ENCODE results near the gene TASP1.
"Not testable (repeated sequence)": the region's sequence is repeated elsewhere in the genome, so short reads cannot be mapped to it uniquely, and the experiment has no call there.

The TASP1 gene

GRCh38 chr20:13400453-13400852 is 238.3 kb downstream of the TASP1 start:
- no peak for DNase-seq (ENCODE audit: low spot score)

- peak; percentile 46 for DNase-seq (ENCODE audit: low spot score)
These were observed 241.4 kb downstream of the TASP1 start for GRCh38 chr20:13397300-13397724.

GRCh38 chr20:13396826-13397225 is 241.9 kb downstream of the TASP1 start:
- DNase-seq (ENCODE audit: low spot score), result no peak

- DNase-seq (ENCODE audit: low spot score), result peak; percentile 29
These were observed 242.7 kb downstream of the TASP1 start for GRCh38 chr20:13396022-13396421.

- no peak for DNase-seq (ENCODE audit: low spot score)
These were observed 243.5 kb downstream of the TASP1 start for GRCh38 chr20:13395232-13395631.

- no peak for DNase-seq (ENCODE audit: low spot score)
These were observed 246.3 kb downstream of the TASP1 start for GRCh38 chr20:13392391-13392790.

GRCh38 chr20:13389115-13389514 is 249.6 kb downstream of the TASP1 start:
- no peak for DNase-seq (ENCODE audit: low spot score)

- DNase-seq (ENCODE audit: low spot score), result no peak
These were observed 254.6 kb downstream of the TASP1 start for GRCh38 chr20:13384132-13384531.

- DNase-seq (ENCODE audit: low spot score), result no peak
These were observed 255.9 kb downstream of the TASP1 start for GRCh38 chr20:13382786-13383185.

GRCh38 chr20:13380497-13381229 is 258.1 kb downstream of the TASP1 start:
- DNase-seq (ENCODE audit: low spot score), result not testable (repeated sequence)

- no peak for DNase-seq (ENCODE audit: low spot score)
These were observed 265.3 kb downstream of the TASP1 start for GRCh38 chr20:13373400-13373799.

GRCh38 chr20:13364278-13365170 is 274.2 kb downstream of the TASP1 start:
- DNase-seq (ENCODE audit: low spot score), result no peak

GRCh38 chr20:13363473-13363872 is 275.3 kb downstream of the TASP1 start:
- DNase-seq (ENCODE audit: low spot score), result no peak

- not testable (repeated sequence) for DNase-seq (ENCODE audit: low spot score)
These were observed 276.6 kb downstream of the TASP1 start for GRCh38 chr20:13362165-13362564.

GRCh38 chr20:13358936-13359335 is 279.8 kb downstream of the TASP1 start:
- not testable (repeated sequence) for DNase-seq (ENCODE audit: low spot score)

GRCh38 chr20:13357782-13358181 is 280.9 kb downstream of the TASP1 start:
- DNase-seq (ENCODE audit: low spot score), result not testable (repeated sequence)

- no peak for DNase-seq (ENCODE audit: low spot score)
These were observed 282.1 kb downstream of the TASP1 start for GRCh38 chr20:13356591-13356990.

- no peak for DNase-seq (ENCODE audit: low spot score)
These were observed 282.7 kb downstream of the TASP1 start for GRCh38 chr20:13355941-13356486.

GRCh38 chr20:13355411-13355810 is 283.3 kb downstream of the TASP1 start:
- no peak for DNase-seq (ENCODE audit: low spot score)

GRCh38 chr20:13353261-13353945 is 285.3 kb downstream of the TASP1 start:
- no peak for DNase-seq (ENCODE audit: low spot score)

GRCh38 chr20:13349235-13349604 is 289.5 kb downstream of the TASP1 start:
- DNase-seq (ENCODE audit: low spot score), result no peak
